GM18517 (cell line): ENCODE measurements around the gene EIF1AX.
"Not testable (repeated sequence)": the region's sequence is repeated elsewhere in the genome, so short reads cannot be mapped to it uniquely, and the experiment has no call there.

Experiments
- ATAC-seq: cut with Tn5 transposase; IDR thresholded peaks from one replicate; pipeline ENCODE4 v1.9.1; 2021; ENCODE audit warnings: mild to moderate bottlenecking, moderate library complexity; ENCODE audit not compliant: unreplicated experiment

EIF1AX gene, protein sequence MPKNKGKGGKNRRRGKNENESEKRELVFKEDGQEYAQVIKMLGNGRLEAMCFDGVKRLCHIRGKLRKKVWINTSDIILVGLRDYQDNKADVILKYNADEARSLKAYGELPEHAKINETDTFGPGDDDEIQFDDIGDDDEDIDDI

GRCh38 chrX:20141281-20142220 lies at the start of gene EIF1AX:
Gene EIF1AX, minus strand, starts transcription at chrX:20141838. Its CDS starts 198 bp downstream, at chrX:20141640.
- peak; percentile 99 for ATAC-seq

- no peak for ATAC-seq
Measured at GRCh38 chrX:20189171-20189570, 47.5 kb upstream of the EIF1AX start.

DNA sequence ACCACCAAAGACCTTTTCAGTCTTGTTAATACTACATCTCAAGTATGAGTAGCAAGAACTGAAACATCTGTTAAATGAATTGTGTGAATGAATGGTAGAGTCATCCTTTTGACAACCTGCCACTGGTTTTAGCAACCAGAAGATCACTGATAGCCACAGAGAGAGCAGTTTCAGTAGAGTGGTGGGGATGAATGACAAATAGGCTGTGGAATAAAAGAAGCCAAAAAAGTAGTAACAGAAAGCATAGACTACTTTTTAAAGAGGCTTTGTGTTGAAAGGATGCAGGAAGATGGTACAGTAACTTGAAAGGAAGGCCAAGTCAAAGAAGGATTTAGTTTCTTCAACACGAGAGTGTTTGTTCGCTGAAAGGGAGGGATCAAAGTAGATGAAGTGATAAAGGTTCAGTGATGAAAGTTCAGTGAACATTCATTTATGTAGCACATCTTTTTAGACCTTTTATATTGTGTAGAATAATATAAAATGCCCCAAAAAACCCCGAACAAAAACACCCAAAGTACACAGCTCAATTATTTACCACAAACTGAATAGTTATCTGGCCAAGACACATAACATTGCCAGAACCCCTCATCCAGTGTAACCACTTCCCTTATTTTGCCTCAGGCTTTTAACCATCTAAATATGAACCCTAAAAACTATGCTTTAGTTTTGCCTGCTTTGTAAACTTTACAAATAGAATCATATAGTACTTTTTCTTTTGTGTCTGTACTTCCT lies 40.1 kb upstream of the EIF1AX start:
- ATAC-seq = no peak

- ATAC-seq = no peak
Measured at GRCh38 chrX:20177093-20177492, 35.5 kb upstream of the EIF1AX start.

DNA sequence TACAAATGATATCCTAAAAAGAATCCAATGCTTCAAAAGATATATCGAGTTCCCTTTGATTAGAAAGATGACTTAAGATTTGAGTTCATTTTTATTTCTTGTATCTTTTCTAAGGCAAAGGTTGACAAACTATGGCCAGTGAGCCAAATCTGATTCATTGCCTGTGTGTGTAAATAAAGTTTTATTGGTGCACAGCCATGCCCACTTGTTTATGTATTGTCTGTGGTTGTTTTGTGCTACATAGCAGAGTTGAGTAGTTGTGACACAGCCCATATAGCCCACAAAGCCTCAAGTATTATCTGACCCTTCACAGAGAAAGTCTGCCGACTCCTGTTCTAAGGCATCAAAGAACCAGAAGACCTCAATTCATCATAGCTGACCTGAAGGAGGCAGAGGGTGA lies 32.2 kb upstream of the EIF1AX start:
- no peak for ATAC-seq

- ATAC-seq = no peak
Measured at GRCh38 chrX:20173313-20173712, 31.7 kb upstream of the EIF1AX start.

- ATAC-seq = no peak
Measured at GRCh38 chrX:20171887-20172286, 30.2 kb upstream of the EIF1AX start.

DNA sequence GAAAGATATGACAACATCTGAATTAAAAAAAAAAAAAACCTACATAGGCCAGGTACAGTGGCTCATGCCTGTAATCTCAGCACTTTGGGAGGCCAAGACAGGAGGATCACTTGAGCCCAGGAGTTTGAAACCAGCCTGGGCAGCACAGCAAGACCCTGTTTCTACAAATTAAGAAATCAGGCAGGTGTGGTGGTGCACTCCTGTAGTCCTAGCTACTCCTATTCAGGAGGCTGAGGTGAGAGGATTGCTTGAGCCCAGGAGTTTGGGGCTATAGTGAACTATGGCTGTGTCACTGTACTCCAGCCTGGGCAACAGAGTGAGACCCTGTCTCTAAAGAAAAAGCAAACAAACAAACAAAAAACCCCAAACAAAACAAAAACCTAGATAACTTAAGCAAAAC lies 20.9 kb upstream of the EIF1AX start:
- ATAC-seq = not testable (repeated sequence)

DNA sequence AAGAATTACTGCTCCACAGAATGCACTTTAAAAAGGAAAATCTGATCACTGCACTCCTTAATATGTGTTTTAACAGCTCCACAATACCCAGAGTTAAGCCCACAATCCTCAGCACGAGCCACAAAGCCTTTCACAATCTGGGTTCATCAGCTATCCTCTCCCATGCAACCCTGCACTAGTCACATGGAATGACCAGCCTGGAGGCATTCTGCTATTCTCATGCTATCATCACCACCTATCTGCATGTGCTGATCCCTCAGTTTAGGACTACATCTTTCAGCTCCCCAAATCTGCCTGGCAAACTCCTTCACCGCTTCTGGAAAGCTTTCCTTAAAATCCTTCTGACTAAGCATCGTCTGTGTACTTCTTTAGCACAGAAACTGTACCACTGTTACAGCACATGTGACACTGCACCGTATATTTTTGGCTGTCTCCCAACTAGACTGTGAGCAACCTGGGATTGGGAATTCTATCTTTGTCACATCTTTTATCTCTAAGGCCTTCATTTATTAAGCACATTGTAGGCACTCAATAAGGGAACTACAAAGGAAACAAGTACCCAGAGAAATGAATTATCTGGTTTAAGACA lies 18.3 kb upstream of the EIF1AX start:
- no peak for ATAC-seq

DNA sequence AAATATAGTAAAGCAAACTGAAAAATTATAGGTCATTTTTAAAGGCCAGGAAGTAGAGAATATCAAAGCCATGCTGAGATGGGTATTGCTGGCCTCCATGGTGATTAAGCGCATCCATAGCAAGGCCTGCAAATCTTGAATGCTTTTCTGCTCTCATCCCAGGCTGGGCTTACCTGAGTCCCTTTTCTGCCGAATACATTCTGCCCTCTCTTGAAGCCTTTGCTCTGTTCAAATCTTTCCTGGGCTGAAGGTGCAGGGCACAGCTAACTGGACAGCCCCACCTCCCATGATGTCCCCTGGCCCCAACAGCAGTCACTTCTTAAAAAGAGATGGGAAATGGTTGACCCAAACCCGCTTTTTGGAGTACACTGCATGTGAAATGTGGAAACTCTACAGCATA lies 10.1 kb upstream of the EIF1AX start:
- ATAC-seq = no peak

DNA sequence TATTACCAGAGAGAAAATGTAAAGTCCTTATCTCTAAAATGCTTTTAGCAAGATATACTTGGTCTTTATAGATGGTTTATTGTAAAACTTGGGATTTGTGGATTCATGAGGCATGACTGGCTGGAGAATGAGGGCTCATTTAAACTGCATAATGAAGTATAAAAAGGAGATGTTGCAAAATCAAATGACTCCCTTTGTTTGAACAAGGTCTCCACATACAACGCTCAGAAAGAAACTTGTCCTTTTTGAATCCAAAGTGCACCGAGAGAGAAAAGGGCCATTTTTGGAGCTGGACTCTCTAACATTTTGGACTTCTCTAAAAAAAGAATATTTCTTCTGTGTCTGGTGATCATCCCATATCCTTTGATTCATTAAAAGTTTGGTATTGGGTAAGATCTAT lies 7.7 kb upstream of the EIF1AX start:
- no peak for ATAC-seq

- no peak for ATAC-seq
Measured at GRCh38 chrX:20147561-20147960, 5.9 kb upstream of the EIF1AX start.

DNA sequence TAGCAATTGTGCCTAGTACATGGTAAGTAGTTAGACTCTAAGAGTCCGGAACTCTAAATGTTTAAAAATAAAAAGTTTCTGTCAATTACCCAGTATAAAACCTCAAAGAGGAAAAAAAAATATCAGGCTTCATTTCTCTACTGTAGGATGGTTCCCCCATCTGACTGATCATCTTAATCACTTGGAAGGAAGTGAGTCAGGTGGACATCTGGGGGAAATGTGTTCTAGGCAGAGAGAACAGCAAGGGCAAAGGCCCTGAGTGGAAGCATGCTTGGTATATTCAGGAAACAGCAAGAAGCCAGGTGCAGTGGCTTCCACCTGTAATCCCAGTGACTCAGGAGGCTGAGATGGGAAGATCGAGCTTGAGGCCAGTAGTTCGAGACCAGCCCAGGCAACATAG lies 2.9 kb upstream of the EIF1AX start:
- ATAC-seq = no peak

- ATAC-seq = no peak
Measured at GRCh38 chrX:20143561-20143960, 1.9 kb upstream of the EIF1AX start.

DNA sequence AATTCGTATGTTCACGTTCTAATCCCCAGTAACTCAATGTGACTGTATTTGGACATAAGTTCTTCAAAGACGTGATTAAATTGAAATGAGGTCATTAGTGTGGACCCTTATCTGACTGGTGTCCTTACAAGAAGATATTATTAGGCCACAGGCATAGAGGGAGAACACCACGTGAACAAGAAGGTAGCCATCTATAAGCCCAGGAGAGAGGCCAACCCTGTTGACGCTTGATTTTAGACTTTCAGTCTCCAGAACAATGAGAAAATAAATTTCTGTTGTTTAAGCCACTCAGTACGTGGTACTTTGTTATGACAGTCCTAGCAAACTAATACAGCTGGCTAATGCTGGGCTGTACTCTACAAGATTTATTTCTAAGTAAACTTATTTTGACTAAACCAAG lies 1.5 kb upstream of the EIF1AX start:
- ATAC-seq = no peak

DNA sequence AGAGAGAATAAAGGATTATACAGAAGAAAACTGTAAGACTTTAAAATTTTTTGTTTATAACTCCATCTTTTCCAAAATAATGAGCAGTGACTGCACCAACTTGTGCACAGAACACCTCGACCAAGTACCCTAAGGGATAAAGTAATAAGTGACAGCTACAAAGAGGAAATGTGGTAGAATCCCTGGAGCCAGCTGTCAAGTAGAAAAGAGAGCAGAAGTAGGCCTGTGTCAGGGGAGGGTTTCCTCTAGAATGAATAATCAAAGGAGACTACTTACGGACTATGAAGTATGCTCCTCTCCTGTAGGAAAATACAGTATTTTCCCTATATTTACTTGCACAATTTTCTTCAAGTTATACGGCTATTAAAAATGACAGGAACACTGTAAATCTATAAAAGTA lies 1.2 kb downstream of the EIF1AX start:
- no peak for ATAC-seq

DNA sequence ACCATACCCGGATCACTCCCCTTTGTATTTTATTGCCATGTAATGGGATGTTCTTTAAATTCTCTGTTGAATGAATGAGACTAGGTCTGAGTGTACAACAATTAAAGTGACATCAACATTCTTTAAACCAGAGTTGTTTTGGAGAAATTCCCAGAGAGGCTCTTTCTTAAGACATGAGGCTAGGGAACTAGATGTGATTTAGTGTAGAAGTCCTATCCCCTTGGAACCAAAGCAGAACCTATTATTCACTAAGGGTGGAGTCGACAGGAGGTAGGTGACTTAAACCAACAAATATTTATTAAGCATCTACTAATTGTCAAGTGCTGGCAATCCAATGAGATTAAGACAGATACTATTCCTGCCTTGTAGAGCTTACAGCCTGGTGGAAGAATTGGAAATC lies 1.7 kb downstream of the EIF1AX start:
- ATAC-seq = no peak

DNA sequence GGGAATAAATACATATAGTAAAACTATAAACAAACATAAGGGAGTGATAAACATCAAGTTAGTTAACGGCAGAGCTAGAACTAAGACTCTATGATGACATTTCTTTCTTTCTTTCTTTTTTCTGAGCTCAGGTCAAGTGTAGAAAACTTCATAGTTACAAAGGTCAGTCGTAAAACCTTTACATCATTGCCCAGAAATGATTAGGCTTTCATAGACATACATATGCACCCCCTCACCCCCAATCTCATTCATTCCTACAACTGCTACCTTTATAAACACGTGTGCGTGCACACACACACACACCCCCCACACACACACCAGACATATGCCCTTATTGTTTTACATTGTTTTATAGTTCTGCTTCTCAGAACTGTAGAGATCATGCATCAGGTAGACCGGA lies 5.7 kb downstream of the EIF1AX start:
- no peak for ATAC-seq

GRCh38 chrX:20132666-20133065 lies 9.0 kb downstream of the EIF1AX start:
- no peak for ATAC-seq

GRCh38 chrX:20130357-20130756 lies 11.3 kb downstream of the EIF1AX start:
- no peak for ATAC-seq

DNA sequence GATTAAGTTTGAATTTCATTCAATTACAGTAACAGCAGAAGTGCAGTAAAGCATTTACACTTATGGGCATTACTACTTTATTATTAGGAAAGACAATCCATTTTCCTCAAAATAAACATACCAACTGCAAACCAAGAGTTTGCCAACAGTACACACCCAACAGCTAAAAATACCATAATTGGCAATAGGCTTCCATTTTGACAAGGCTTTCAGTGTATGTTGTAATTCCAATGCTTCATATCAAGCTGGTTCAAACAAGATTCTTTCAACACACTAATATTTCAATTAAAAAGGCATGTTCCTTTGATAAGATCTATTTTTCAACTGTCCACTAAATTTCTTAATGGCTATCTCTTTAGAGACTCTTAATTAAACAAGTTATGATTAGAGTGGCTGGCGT lies 12.1 kb downstream of the EIF1AX start:
- no peak for ATAC-seq
